GM12892 (cell line): ENCODE data around the gene HSD17B2. TPM values are rescaled to one million over a fixed set of nuclear protein-coding genes. Genes with fewer than 3 reads are reported as not detected.

Source experiments
- DNase-seq: peaks from one replicate; pipeline ENCODE4 v3.0.0; 2011; ENCODE audit not compliant: insufficient read length
- FAIRE-seq: peaks from 2 replicates; lab custom pipeline; 2011; peaks lifted over from hg19 to GRCh38; lab: Jason Lieb, UNC
- POLR2A ChIP-seq: IDR thresholded peaks from 2 replicates; pipeline ENCODE4 v1.6.1; 2011; ENCODE audit warnings: low read depth, low read length, control low read depth
- POLR2AphosphoS5 ChIP-seq: IDR thresholded peaks from 2 replicates; pipeline ENCODE4 v1.6.1; 2011; ENCODE audit warnings: low read depth, low read length, control low read depth
- TAF1 ChIP-seq: IDR thresholded peaks from 2 replicates; pipeline ENCODE4 v1.6.1; 2011; ENCODE audit warnings: low read depth, mild to moderate bottlenecking, control low read depth, low read length, borderline replicate concordance
- polyA plus RNA-seq: library from polyadenylated mRNA; unstranded; fragments of >200 nt; gene quantifications from one replicate; pipeline ENCODE4 v1.2.1, GENCODE V29; 2012; ENCODE audit warnings: missing spikeins, inconsistent platforms; ENCODE audit not compliant: missing spikeins

HSD17B2 gene, protein sequence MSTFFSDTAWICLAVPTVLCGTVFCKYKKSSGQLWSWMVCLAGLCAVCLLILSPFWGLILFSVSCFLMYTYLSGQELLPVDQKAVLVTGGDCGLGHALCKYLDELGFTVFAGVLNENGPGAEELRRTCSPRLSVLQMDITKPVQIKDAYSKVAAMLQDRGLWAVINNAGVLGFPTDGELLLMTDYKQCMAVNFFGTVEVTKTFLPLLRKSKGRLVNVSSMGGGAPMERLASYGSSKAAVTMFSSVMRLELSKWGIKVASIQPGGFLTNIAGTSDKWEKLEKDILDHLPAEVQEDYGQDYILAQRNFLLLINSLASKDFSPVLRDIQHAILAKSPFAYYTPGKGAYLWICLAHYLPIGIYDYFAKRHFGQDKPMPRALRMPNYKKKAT
- not detected for polyA plus RNA-seq

DNA sequence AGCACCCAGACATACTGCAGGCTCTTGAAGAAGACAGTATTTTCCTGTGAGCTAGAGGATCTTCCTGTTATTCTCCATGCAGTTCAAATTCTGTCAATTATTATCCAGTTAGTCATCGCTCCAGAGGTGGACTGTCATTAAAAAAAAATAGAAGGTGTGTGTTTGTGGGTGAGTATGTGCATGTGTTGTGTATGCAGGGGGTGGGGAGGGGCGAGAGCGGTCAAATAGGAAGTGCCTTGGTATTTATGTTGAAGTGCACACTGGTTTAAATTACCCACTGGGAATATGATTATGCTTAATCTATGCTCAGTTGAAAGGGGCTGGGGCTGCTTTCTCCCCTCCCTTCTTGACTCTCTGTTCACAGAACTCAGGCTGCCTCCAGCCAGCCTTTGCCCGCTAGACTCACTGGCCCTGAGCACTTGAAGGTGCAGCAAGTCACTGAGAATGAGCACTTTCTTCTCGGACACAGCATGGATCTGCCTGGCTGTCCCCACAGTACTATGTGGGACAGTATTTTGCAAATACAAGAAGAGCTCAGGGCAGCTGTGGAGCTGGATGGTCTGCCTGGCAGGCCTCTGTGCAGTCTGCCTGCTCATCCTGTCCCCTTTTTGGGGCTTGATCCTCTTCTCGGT lies at the start of gene HSD17B2:
HSD17B2 (plus strand) TSS at position 273 of the 632 bp plus-strand sequence; CDS start at position 445, 172 bp downstream.
- TF ChIP-seq TAF1 (no peak), POLR2AphosphoS5 (no peak), POLR2A (no peak)
- FAIRE-seq (no peak), DNase-seq (no peak)

GRCh38 chr16:81987121-81987520 lies 47.9 kb upstream of the HSD17B2 start:
- FAIRE-seq (no peak), DNase-seq (no peak)
- TF ChIP-seq TAF1 (no peak), POLR2AphosphoS5 (no peak), POLR2A (no peak)

DNA sequence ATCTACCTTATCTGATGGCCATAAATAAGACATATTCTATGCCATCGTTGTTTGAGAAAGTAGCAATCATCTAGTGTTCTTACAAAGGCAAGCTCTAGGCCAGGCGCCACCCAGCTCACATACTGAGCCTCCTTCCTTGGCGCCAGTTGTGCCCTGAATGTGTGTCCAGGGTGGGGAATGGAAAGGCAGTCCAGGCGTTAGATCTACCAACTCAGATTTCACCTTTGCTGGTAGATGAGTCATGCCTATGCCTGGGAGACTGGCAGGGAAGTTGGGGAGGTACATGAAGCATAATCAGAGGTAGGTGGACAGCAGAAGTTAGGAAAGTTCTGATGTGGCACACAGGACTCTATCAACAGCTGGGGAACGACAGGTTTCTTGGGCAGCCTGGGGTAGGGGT lies 47.3 kb upstream of the HSD17B2 start:
- FAIRE-seq: no peak
- TF ChIP-seq POLR2AphosphoS5: no peak
- TF ChIP-seq POLR2A: no peak
- DNase-seq: no peak

GRCh38 chr16:81992859-81993258 lies 42.2 kb upstream of the HSD17B2 start:
- no peak for DNase-seq
- TF ChIP-seq POLR2A (no peak), TAF1 (no peak)
- FAIRE-seq: no peak

DNA sequence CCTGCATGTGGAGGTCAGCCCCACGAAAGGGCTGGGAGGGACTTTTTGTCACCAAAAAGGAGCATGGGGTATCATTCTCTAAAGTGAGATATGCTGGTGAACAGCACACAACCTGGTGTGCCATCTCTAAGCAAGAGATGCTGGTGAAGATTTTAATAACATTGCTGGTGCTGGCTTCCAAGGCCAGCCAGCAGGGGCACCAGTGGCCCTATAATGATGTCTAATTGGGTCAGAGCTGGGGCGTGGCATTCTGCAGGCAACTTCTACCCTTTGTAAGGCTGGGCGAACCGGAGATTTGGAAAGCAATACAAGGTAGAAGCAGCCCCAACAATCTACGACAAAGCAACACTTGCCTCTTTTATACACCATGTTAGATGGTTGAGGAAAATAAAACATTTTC lies 40.6 kb upstream of the HSD17B2 start:
- no peak for TF ChIP-seq POLR2AphosphoS5
- TF ChIP-seq TAF1: no peak
- TF ChIP-seq POLR2A: no peak
- no peak for FAIRE-seq
- no peak for DNase-seq

DNA sequence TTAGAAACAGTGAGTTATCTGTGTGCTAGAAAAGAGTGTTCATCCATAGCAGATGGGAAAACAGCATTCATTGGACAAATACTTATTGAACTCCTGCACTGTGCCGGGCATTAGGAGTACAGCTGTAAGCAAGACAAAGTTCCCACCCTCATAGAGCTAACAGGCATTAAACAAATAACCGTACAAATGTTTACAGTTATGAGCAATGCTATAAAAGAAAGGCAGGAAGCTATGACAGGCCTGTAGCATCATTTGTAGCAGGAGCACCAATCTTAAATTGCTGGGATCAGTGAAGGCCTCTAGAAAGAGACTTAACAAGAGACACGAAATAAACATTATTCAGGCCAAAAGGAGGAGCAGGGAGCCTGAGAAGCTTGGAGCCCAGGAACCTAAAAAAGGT lies 39.4 kb upstream of the HSD17B2 start:
- TF ChIP-seq TAF1: no peak
- TF ChIP-seq POLR2AphosphoS5: no peak
- no peak for TF ChIP-seq POLR2A
- FAIRE-seq (no peak), DNase-seq (no peak)

GRCh38 chr16:81996664-81997509 lies 38.2 kb upstream of the HSD17B2 start:
- DNase-seq (no peak), FAIRE-seq (no peak)
- TF ChIP-seq POLR2AphosphoS5 (no peak), POLR2A (no peak), TAF1 (no peak)

- TF ChIP-seq POLR2A (no peak), POLR2AphosphoS5 (no peak), TAF1 (no peak)
- FAIRE-seq: no peak
- DNase-seq: no peak
Observed at GRCh38 chr16:81997738-81998137, 37.3 kb upstream of the HSD17B2 start.

DNA sequence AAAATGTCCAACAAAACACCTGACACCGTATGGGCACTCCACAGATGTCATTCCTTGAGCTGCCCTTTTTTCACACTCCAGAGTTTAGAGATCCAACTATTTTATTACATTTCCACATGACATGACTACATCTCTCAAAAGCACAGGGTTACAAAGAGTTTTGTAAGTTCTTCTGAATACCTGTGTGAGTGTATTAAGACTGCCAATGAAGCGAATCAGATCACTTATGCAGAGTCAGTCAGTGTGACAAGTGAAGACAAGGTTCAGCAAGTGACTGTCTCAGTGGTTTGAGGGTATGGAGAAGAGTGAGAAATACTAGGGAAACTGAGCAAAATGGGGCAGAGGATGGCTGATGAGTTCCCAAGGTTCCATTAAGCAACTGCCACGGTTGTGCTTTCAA lies 32.2 kb upstream of the HSD17B2 start:
- TF ChIP-seq TAF1 (no peak), POLR2A (no peak), POLR2AphosphoS5 (no peak)
- FAIRE-seq (no peak), DNase-seq (no peak)

GRCh38 chr16:82004601-82005000 lies 30.5 kb upstream of the HSD17B2 start:
- FAIRE-seq: no peak
- TF ChIP-seq TAF1: no peak
- TF ChIP-seq POLR2AphosphoS5: no peak
- TF ChIP-seq POLR2A: no peak
- DNase-seq: no peak

DNA sequence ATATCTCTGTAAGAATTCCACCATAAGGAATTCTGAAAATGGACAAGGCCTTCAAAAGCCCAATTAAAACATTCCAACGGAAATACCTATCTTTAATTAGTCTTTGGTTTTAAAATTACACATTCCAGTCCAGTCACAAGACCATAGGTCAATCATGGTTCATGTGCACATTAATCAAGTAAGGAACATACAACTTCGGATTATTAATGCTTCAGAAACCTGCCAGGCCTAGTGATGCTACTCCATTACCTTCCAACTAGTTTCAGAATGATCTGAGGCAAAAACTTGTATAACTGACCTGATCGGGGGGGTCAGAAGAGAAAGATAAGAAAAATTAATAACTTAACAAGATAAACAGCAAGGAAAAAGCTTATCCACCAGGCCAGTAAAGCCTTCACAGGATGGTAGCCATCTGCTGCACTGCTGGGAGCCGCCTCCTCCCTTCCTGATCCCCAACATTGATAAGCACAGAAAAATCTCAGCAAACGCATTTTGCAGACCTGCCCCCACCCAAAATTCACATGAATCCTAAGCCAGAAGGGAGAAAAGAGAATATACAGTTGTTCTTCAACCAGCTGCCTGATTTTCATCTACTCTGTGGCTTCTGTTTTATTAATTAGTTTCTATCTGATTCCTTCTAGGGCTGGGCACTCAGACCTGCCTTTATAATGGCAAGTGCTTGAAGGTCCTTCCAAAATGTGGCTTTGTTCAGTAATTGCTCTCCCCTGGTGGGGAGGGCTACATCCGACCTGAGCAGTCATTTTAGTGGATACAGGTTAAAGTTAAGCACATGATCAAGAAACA lies 29.8 kb upstream of the HSD17B2 start:
- DNase-seq (no peak), FAIRE-seq (no peak)
- no peak for TF ChIP-seq POLR2A
- TF ChIP-seq POLR2AphosphoS5: no peak
- no peak for TF ChIP-seq TAF1
